ENCODE data around the gene MRGPRG.
"Not testable (repeated sequence)": the region's sequence is repeated elsewhere in the genome, so short reads cannot be mapped to it uniquely, and the experiment has no call there.

Gene MRGPRG

DNA sequence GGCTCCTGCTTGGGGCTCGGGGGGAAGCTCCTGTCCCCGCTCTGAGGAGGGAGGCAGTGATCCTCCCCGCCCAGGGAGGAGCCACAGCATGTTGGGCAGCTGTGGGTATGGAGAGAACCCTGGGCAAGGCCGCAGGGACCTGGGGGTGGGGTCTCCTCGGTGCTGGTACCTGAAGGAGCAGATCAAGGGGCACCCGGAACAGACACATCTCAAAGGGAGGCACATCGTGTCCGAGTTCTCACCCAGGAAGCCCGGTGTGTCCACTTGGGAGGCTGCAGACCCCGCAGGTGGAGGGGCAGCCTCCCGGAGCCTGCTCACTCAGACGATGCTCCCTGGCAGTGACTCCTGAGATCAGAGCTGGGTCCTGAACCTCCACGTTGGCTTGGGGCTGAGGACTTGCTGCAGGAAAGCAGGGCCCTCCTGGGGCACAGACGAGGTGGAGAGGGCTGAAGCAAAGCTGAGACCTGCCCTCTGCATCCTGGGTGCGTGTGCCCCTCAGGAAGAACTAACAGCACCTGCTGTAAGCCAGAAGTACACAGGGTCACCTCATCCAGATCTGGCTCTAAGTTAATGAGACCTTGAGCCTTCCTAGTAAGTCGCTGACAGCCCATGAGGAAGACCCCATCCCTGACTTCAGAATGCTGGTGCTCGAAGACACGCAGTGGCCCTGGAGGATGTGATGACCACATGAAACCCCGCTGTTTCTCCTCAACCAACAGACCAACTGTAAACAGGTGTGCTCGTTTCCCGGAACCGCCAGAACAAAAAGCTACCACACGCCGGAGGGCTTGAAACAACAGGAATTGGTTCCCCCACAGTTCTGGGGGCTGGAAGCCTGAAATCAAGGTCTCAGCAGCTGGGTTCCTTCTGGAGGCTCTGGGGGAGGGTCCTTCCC lies 47.6 kb downstream of the MRGPRG start:
- Histone ChIP-seq H3K9ac (ENCODE audit: low read depth, low read length) (no peak overlapping the region), H3K9me3 (ENCODE audit: control insufficient read depth, insufficient read depth, low read length) (no peaks in the 10 kb centered on the region), H3K4me3 (ENCODE audit: low read depth, low read length) (no peak overlapping the region), H3K36me3 (ENCODE audit: control insufficient read depth, insufficient read depth, low read length) (no peaks in the 10 kb centered on the region), H3K4me1 (ENCODE audit: control insufficient read depth, insufficient read depth, low read length) (no peaks in the 10 kb centered on the region), H3K27me3 (ENCODE audit: control insufficient read depth, insufficient read depth, low read length) (peaks cover 6% of the 10 kb centered on the region)

DNA sequence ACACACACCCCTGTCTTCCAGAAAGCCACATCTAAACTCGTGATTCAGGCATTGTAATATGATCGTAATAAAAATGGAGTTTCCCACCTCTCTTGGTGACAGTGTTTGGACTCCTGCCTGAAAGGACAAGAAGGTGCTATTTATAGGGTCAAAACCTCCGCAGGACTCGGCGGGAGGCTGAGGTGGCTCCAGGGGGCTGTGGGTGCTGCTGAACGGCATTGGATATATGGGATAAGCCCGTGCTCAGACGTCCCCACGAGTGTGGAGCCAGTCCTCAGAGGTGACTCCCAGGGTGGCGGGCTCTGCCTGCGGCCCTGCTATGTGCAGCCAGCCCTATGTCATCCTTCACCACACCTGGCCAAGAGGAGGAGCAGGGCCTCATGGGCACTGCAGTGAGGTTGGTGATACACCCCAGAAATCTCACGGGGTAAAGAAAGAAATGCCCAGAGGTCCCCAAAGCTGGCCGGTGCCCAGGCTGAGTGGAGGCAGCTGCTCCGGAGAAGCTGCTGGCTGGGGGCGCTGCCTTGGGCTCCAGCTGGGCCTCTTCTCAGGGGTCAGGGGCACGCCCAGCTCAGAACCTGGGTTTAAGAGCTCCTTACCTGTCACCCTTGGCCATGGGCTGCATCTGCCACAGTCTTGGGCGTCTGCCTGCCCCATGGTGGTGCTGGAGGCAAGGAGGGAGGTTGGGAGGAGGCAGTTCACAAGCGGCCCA lies 48.4 kb downstream of the MRGPRG start:
- Histone ChIP-seq H3K36me3 (ENCODE audit: control insufficient read depth, insufficient read depth, low read length) (no peaks in the 10 kb centered on the region), H3K27me3 (ENCODE audit: control insufficient read depth, insufficient read depth, low read length) (peaks cover 11% of the 10 kb centered on the region), H3K9me3 (ENCODE audit: control insufficient read depth, insufficient read depth, low read length) (no peaks in the 10 kb centered on the region), H3K4me1 (ENCODE audit: control insufficient read depth, insufficient read depth, low read length) (no peaks in the 10 kb centered on the region), H3K9ac (ENCODE audit: low read depth, low read length) (no peak overlapping the region), H3K4me3 (ENCODE audit: low read depth, low read length) (no peak overlapping the region)

DNA sequence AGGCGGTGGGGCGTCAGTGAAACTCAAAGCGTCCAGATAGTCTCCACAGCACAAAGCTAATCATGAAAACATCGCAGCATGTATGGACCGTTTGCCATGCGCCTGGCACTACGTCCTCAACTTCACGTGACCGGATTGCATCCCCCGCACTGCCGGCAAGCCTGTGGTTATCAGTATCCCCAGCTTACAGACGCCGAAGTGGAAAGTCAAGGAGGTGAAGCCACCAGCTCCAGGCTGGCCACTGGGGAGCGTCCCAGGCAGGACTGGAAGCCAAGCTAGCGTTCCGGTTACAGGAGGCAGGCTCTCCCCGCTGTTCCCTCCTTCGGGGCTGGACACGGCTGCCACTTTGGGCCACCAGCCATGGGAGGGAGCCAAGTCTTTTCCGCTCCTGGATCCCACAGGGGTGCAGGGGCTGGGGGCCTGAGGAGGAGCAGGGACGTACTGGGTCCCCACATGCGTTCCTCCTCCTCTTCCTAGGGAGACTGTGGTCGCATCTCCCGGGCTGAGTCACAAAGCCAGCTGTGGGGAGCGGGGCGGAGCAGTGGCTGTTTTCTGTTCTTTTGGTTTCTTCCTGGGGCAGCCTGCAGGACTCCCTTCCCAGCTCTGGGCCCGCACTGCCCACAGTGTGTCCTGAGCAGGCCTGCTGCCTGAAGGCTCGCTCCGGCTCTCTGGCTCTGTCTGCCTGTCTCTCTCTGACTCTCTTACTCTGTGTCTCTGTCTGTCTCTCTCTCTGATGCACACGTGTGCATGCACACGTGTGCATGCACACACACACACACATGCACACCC lies 49.2 kb downstream of the MRGPRG start:
- Histone ChIP-seq H3K9ac (ENCODE audit: low read depth, low read length) (no peak overlapping the region), H3K9me3 (ENCODE audit: control insufficient read depth, insufficient read depth, low read length) (no peaks in the 10 kb centered on the region), H3K4me1 (ENCODE audit: control insufficient read depth, insufficient read depth, low read length) (no peaks in the 10 kb centered on the region), H3K27me3 (ENCODE audit: control insufficient read depth, insufficient read depth, low read length) (peaks cover 11% of the 10 kb centered on the region), H3K36me3 (ENCODE audit: control insufficient read depth, insufficient read depth, low read length) (no peaks in the 10 kb centered on the region), H3K4me3 (ENCODE audit: low read depth, low read length) (peak overlapping the region; percentile 13)

DNA sequence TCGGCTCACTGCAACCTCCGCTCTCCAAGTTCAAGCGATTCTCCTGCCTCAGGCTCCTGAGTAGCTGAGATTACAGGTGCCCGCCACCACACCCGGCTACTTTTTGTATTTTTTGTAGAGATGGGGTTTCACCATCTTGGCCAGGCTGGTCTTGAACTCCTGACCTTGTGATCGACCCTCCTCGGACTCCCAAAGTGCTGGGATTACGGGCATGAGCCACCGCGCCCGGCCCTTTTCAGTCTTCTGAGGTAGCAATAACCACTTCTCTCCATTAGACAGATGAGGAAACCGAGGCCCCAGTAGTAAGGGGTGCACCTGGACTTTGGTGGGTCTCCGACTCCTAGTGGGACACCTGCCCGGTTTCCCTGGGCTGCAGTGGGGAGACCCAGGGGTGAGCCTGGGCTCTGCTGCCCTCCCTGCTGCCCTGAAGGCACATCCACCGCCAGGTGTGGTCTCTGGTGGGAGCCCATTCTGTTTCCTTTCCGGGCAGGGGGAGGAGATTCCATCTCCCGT lies 49.8 kb downstream of the MRGPRG start:
- not testable (repeated sequence) for H3K36me3 ChIP-seq (ENCODE audit: control insufficient read depth, insufficient read depth, low read length); H3K9me3 ChIP-seq (ENCODE audit: control insufficient read depth, insufficient read depth, low read length); H3K9ac ChIP-seq (ENCODE audit: low read depth, low read length); H3K4me1 ChIP-seq (ENCODE audit: control insufficient read depth, insufficient read depth, low read length)
- H3K4me3 ChIP-seq (ENCODE audit: low read depth, low read length), result peak overlapping the region; percentile 13
- peaks cover 15% of the 10 kb centered on the region for H3K27me3 ChIP-seq (ENCODE audit: control insufficient read depth, insufficient read depth, low read length)
